Nasal cavity respiratory epithelium epithelial cell of viscerocranial mucosa (primary cell): Measurements from ENCODE around the gene ATP5F1B. TPM values are rescaled to one million over a fixed set of nuclear protein-coding genes. Genes with fewer than 3 reads are reported as not detected.

Experiments
- total RNA-seq: library from RNA; depleted of rRNA; stranded (reverse); fragments of >200 nt; gene quantifications from 2 replicates; pipeline ENCODE4 v1.2.3, GENCODE V29; 2014

ATP5F1B gene
- total RNA-seq: 549 and 568 TPM in 2 replicates

GRCh38 chr12:56645717-56646446 is at the start of gene ATP5F1B:
TSS of gene ATP5F1B (minus strand) at chr12:56645984. CDS start at chr12:56645963, 21 bp downstream.

GRCh38 chr12:56688129-56688845 is 42.5 kb upstream of the ATP5F1B start, which contains the start of gene PTGES3:
TSS of gene PTGES3 (minus strand) at chr12:56688284. CDS start at chr12:56687999, 285 bp downstream.

GRCh38 chr12:56630180-56630632 is 15.6 kb downstream of the ATP5F1B start, which contains the start of gene BAZ2A:
TSS of gene BAZ2A (minus strand) at chr12:56630326. CDS start at chr12:56617530, 12,796 bp downstream.

Other genes starting within 250 kb of the ATP5F1B start
- gene TIMELESS, start 196.6 kb downstream of the ATP5F1B start, total RNA-seq: 6.8 and 7.1 TPM in 2 replicates
- not detected in 2 replicates for gene MIP, start 191.3 kb downstream of the ATP5F1B start, total RNA-seq
- gene SPRYD4, start 177.4 kb downstream of the ATP5F1B start, total RNA-seq: 1.0 and 1.1 TPM in 2 replicates
- gene GLS2, start 157.8 kb downstream of the ATP5F1B start, total RNA-seq: 2.8 and 7.2 TPM in 2 replicates
- gene RBMS2, start 124.2 kb downstream of the ATP5F1B start, total RNA-seq: 18.1 and 21.5 TPM in 2 replicates
- gene BAZ2A, start 15.7 kb downstream of the ATP5F1B start, total RNA-seq: 17.1 and 40.9 TPM in 2 replicates
- 96.0 and 140 TPM in 2 replicates for gene PTGES3, start 42.3 kb upstream of the ATP5F1B start, total RNA-seq
- 1,271 and 1,407 TPM in 2 replicates for gene NACA, start 79.3 kb upstream of the ATP5F1B start, total RNA-seq
- gene PRIM1, start 106.3 kb upstream of the ATP5F1B start, total RNA-seq: 4.4 and 6.1 TPM in 2 replicates
- gene HSD17B6, start 117.3 kb upstream of the ATP5F1B start, total RNA-seq: under 0.01 and 1.6 TPM in 2 replicates